NB4 (cell line): Measurements from ENCODE around the gene SUMO3.

ENCODE experiments used
- DNase-seq: peaks from one replicate; pipeline ENCODE4 v3.0.0; 2010; ENCODE audit warnings: low read depth
- H3K4me3 ChIP-seq: one replicate; pipeline ENCODE4 v1.5.1; 2011; ENCODE audit warnings: mild to moderate bottlenecking, low read depth, low read length, moderate library complexity
- CTCF ChIP-seq: IDR thresholded peaks from one replicate; pipeline ENCODE4 v1.5.1; 2012; ENCODE audit warnings: low read depth, low read length
- MAX ChIP-seq: IDR thresholded peaks from 2 replicates; pipeline ENCODE4 v1.6.1; 2011; ENCODE audit warnings: low read depth, low read length
- MYC ChIP-seq: IDR thresholded peaks from 2 replicates; pipeline ENCODE4 v1.6.1; 2011; ENCODE audit warnings: low read depth, low read length
- POLR2A ChIP-seq: IDR thresholded peaks from 2 replicates; pipeline ENCODE4 v1.6.1; 2011; ENCODE audit warnings: mild to moderate bottlenecking; ENCODE audit not compliant: insufficient read length; ENCODE audit errors: extremely low read depth

Gene SUMO3

GRCh38 chr21:44778094-44778493 lies 39.8 kb downstream of the SUMO3 start:
- H3K4me3 ChIP-seq = no peak overlapping the region
- DNase-seq = no peak
- TF ChIP-seq MAX (no peak), MYC (no peak), CTCF (no peak), POLR2A (no peak)

GRCh38 chr21:44774972-44775371 lies 42.9 kb downstream of the SUMO3 start:
- DNase-seq = no peak
- TF ChIP-seq CTCF (no peak), POLR2A (no peak), MAX (no peak), MYC (no peak)
- no peak overlapping the region for H3K4me3 ChIP-seq

- DNase-seq = no peak
- TF ChIP-seq MAX (no peak), CTCF (no peak), POLR2A (no peak), MYC (no peak)
- no peak overlapping the region for H3K4me3 ChIP-seq
Observed at GRCh38 chr21:44773291-44773932, 44.5 kb downstream of the SUMO3 start.

GRCh38 chr21:44771896-44772525 lies 45.9 kb downstream of the SUMO3 start:
- DNase-seq = no peak
- TF ChIP-seq MAX = no peak
- no peak for TF ChIP-seq POLR2A
- TF ChIP-seq MYC = no peak
- no peak overlapping the region for H3K4me3 ChIP-seq

GRCh38 chr21:44767834-44768831 lies 49.7 kb downstream of the SUMO3 start:
- no peak for DNase-seq
- no peak overlapping the region for H3K4me3 ChIP-seq
- no peak for TF ChIP-seq MAX

GRCh38 chr21:44766818-44767354 lies 51.0 kb downstream of the SUMO3 start:
- no peak for TF ChIP-seq POLR2A
- TF ChIP-seq MAX = no peak
- no peak for TF ChIP-seq MYC
- TF ChIP-seq CTCF = no peak
- no peak overlapping the region for H3K4me3 ChIP-seq
- DNase-seq = no peak
